GM13977 (cell line): ENCODE results near the gene NDUFA3.
A peak's percentile ranks its signal among the peaks of the same experiment; 100 is the strongest.

Experiments
- DNase-seq: peaks from one replicate; pipeline ENCODE4 v3.0.0; 2012; ENCODE audit warnings: low spot score
- in situ Hi-C: fragments of 300-500 bp; cut with MboI; formaldehyde crosslinking; loops from one replicate; pipeline ENCODE4 v1.12.0; 2022; ENCODE audit warnings: low sequenced_read_pairs, low pct_unique_long_range_greater_than_20kb, mixed read lengths, inconsistent platforms; ENCODE audit not compliant: unreplicated experiment
- TF ChIP-seq, protein P1 (sequence below): IDR thresholded peaks from 2 replicates; pipeline ENCODE4 v1.5.1; 2012; ENCODE audit warnings: mild to moderate bottlenecking, control low read depth; ENCODE audit not compliant: insufficient read depth; ENCODE audit errors: extremely low read depth, missing control alignments

The NDUFA3 gene

DNA sequence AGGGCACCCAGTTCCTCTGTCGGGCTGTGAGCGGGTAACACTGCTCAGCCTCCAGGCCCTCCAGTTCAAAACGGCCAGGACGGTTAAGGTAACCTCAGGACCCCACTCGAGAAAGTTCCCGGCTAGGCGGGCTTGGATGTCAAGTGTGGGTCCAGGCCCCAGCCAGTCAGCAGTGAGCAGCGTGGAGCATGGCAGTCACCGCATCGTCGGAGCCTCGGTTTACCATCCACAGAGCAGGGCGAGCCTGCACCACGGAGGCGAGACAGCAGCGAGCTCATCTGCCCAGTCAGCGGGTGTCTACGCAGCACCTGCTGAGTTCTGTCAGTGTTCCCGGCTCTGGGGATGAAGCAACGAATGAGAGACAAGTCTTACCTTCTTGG lies 27.0 kb downstream of the NDUFA3 start:
- TF ChIP-seq, protein P1, sequence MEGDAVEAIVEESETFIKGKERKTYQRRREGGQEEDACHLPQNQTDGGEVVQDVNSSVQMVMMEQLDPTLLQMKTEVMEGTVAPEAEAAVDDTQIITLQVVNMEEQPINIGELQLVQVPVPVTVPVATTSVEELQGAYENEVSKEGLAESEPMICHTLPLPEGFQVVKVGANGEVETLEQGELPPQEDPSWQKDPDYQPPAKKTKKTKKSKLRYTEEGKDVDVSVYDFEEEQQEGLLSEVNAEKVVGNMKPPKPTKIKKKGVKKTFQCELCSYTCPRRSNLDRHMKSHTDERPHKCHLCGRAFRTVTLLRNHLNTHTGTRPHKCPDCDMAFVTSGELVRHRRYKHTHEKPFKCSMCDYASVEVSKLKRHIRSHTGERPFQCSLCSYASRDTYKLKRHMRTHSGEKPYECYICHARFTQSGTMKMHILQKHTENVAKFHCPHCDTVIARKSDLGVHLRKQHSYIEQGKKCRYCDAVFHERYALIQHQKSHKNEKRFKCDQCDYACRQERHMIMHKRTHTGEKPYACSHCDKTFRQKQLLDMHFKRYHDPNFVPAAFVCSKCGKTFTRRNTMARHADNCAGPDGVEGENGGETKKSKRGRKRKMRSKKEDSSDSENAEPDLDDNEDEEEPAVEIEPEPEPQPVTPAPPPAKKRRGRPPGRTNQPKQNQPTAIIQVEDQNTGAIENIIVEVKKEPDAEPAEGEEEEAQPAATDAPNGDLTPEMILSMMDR, result no peak
- in situ Hi-C loops, result no loop called here

DNA sequence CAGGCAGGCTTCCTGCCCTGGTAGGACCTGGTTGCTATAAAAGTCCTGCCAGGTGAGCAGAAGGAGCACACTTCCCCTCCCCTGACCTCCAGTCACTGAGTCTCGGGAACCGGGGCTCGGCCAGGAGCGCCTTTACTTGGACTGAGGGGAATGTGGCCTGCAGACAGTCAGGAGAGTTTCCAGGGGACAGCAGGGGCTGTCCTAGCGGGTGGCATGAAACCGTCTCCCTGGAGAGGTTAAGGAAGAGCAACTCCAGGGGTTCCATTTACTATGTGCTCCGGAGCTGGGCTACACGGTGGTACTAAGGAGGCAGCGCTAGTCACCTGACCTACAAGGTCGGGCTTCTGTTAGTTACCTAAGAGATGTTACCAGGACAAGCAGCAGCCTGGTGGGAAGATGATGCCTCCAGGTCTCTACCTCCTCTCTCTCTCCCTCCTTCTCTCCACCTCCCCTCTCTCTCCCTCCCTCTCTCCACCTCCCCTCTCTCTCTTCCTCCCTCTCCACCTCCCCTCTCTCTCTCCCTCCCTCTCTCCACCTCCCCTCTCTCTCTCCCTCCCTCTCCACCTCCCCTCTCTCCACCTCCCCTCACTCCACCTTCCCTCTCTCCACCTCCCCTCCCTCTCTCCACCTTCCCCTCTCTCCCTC lies 30.8 kb downstream of the NDUFA3 start:
- TF ChIP-seq, protein P1, result no peak
- in situ Hi-C loops, result no loop called here
- no peak for DNase-seq

More for the DNA sequence above, 27.0 kb downstream of the NDUFA3 start:
- DNase-seq, result no peak

DNA sequence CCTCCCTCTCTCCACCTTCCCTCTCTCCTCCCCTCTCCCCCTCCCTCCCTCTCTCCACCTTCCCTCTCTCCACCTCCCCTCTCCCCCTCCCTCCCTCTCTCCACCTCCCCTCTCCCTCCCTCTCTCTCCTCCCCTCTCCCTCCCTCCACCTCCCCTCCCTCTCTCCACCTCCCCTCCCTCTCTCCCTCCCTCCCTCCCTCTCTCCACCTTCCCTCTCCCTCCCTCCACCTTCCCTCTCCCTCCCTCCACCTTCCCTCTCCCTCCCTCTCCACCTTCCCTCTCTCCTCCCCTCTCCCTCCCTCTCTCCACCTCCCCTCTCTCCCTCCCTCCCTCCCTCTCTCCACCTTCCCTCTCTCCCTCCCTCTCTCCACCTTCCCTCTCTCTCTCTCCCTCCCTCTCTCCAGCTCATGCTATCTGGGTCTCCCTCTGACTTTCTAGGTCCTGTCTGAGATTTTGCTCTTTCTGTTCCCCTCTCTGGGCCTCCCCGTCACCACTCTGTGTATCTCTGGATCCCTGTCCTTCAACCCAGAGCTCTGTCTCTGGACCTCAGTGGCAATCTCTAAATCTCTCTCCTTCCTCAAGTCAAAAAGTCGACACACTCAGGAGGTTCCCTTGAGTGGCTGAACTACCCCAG lies 31.4 kb downstream of the NDUFA3 start:
- TF ChIP-seq, protein P1, result no peak
- DNase-seq, result no peak
- in situ Hi-C loops, result no loop called here

DNA sequence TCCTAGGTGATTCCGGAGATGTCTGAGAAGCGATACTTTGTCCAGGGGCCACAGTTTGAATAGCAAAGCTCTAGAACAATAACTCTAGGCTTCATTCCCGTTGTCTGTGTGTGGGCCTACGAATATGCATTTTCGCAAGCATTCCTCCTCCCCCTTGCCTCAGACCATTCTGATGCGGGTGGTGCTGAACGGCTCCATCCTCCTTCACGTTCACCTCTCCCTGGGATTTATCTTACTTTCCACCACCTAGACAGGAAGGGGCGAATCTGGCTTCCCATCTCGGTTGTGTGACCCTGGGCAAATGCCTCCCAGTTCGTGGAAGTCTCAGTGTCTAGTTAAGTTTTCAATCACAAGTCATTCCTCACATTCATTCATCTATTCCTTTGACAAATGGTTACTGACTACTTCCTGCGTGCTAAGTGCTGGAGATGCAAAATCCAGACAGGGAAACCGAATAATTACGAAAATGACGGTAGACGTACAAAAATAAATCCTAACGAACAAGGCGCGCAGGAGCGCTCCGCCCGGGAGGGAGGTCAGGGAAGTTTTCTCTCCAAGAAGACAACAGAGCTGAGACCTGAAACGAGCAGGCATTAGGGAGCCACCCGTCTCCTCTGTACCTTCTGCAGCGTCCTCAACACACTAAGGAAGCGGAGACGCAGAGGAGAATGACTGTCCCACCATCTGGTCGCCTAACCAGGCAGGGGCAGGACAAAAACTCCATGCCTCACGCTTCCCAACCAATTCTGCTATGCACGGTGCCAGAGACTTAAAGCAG lies 33.6 kb downstream of the NDUFA3 start:
- TF ChIP-seq, protein P1, result no peak
- in situ Hi-C loops, result no loop called here
- DNase-seq, result no peak

DNA sequence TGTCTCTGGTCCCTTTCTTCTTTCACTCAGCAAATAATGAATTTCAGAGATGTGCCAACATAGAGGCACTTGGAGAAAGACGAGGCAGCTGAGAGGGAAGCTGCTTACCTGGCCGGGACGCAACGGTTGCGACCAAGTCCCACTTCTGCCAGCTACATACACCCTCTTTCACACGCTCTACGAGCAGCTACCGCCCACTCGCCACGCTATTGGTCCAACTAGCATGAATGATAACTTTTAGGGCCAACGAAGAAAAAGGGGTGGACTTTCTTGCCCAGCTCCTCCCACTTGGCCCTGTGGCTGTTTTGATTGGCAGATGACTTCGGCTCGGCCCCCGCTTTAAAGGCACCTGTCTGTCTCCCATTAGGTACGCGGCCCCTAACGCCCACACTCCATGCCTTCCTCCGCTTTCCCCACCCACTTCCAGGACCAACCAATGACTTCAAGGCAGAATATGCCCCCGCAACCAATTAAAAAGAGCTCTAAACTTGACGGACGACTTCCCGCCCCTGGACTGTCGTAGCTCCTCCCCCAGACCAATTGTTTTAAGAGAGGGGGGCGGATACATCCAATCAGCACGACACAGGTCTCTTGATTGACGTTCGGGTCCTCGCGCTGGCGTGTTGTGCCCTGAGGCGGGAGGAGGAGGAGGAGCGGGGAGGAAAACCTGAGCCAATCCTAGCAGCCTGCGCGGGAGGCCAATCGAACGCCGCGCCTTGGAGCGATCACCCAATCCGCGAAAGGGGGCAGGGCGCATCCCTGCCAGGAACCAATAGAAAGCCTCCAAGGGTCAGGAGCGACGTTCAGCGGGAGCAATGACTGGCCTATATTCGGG lies 34.4 kb downstream of the NDUFA3 start:
- peak; percentile 99 for DNase-seq
- in situ Hi-C loops, result no loop called here
- TF ChIP-seq, protein P1, result no peak

DNA sequence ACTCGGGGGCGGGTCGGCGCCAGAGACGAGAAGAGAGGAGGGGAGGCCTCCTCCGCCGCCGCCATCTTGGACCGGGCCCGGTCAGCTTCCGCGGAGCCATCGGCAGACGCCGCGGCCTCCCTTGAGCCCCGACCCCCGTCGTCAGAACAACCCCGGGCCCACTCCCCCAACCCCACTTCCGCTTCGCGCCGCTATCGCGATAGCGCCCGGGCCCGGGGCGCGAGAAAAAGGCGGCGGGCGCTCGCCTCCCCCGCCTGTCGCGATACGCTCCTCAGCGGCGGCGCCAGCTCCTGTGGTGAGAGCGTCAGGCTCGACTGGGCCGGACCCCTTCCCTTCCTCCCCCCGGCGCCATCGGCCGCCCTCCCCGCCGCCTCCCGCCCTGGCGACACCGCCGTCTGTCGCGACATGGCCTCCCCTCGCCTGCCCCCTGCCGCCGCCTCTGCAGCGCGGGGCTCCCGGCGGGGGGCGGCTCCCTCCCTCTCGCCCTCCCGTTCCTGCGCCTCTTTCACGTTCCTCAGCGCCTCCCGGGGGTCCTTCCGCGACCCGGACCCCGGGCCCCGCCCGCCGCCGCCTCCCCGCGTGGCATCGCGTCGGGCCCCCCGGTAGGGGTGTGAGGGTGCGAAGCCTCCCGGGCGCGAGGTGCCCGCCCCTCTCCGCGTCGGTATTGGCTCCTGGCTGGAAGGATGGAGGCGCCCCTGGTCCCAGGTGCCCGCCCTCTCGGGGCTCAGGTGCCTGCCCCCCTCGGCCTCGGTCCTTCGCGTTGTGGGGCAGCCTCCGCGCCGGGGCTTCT lies 35.2 kb downstream of the NDUFA3 start, which contains the start of gene CNOT3:
CNOT3 (plus strand) TSS at position 64 of the 790 bp plus-strand sequence. CDS start 5,217 bp downstream, outside the sequence.
- DNase-seq, result peak; percentile 61
- in situ Hi-C loops, result no loop called here
- TF ChIP-seq, protein P1, result no peak
